Retinal pigment epithelial cell (primary cell): ENCODE results near the gene SLC18A3.

ENCODE experiments used
- DNase-seq: peaks from one replicate; pipeline ENCODE4 v3.0.0-alpha.2; 2010; ENCODE audit warnings: low read depth
- H3K4me3 ChIP-seq: 2 replicates; pipeline ENCODE4 v1.5.1; 2011; ENCODE audit warnings: mild to moderate bottlenecking, low read length, control low read depth, moderate library complexity
- CTCF ChIP-seq: conservative IDR thresholded peaks from 2 replicates; pipeline ENCODE4 v1.5.1; 2011; ENCODE audit warnings: low read depth, low read length, control low read depth, inconsistent platforms

SLC18A3 gene

GRCh38 chr10:49651039-49651835 lies 41.1 kb downstream of the SLC18A3 start:
- no peak for DNase-seq
- no peak for TF ChIP-seq CTCF
- H3K4me3 ChIP-seq = no peak overlapping the region

- no peak for DNase-seq
- TF ChIP-seq CTCF = no peak
- H3K4me3 ChIP-seq = no peak overlapping the region
These were observed 41.8 kb downstream of the SLC18A3 start for GRCh38 chr10:49651917-49652316.

GRCh38 chr10:49652421-49653272 lies 42.5 kb downstream of the SLC18A3 start:
- no peak overlapping the region for H3K4me3 ChIP-seq
- DNase-seq = no peak
- TF ChIP-seq CTCF = no peak

- TF ChIP-seq CTCF = no peak
- no peak for DNase-seq
- H3K4me3 ChIP-seq = no peak overlapping the region
These were observed 43.3 kb downstream of the SLC18A3 start for GRCh38 chr10:49653273-49653929.

- H3K4me3 ChIP-seq = no peak overlapping the region
- DNase-seq = no peak
- no peak for TF ChIP-seq CTCF
These were observed 44.1 kb downstream of the SLC18A3 start for GRCh38 chr10:49654036-49654693.

GRCh38 chr10:49655099-49655498 lies 45.0 kb downstream of the SLC18A3 start:
- no peak overlapping the region for H3K4me3 ChIP-seq
- no peak for DNase-seq
- TF ChIP-seq CTCF = no peak
